Panc1 (cell line): ENCODE results near the gene CDC16. TPM values are rescaled to one million over a fixed set of nuclear protein-coding genes. Genes with fewer than 3 reads are reported as not detected.

Source experiments
- ATAC-seq: fragments of 200-7000 bp; cut with Tn5 transposase; 2 replicates; pipeline ENCODE4 v1.9.1; 2020; ENCODE audit warnings: mild to moderate bottlenecking, moderate library complexity
- BruUV-seq: library from RNA; stranded (reverse); fragments of 400-500 nt; replicated peaks from 2 replicates; lab custom pipeline; 2021; lab: Mats Ljungman, UMichigan
- CTCF ChIA-PET: fragments of 300-600 bp; sonication (Branson Sonifier 250); formaldehyde crosslinking; loops from one replicate; lab custom pipeline; 2022; ENCODE audit warnings: antibody characterized with exemption; lab: Charles Lee
- POLR2A ChIA-PET: fragments of 300-600 bp; sonication (Branson Sonifier 250); formaldehyde crosslinking; loops from one replicate; lab custom pipeline; 2022; ENCODE audit warnings: antibody characterized with exemption; lab: Charles Lee
- DNase-seq: peaks from one replicate; pipeline ENCODE4 v3.0.0-alpha.2; 2010; ENCODE audit warnings: low read depth, low spot score
- H3K27ac ChIP-seq: 2 replicates; pipeline ENCODE4 v1.5.1; 2011; ENCODE audit warnings: mild to moderate bottlenecking, low read length, inconsistent platforms
- H3K27me3 ChIP-seq: fragments of 200-500 bp; sonication (Bioruptor generic); 2 replicates; pipeline ENCODE4 v1.6.0; 2014; ENCODE audit warnings: low read length, inconsistent platforms; ENCODE audit not compliant: control insufficient read depth, insufficient read depth
- H3K36me3 ChIP-seq: fragments of 200-500 bp; sonication (Bioruptor generic); 2 replicates; pipeline ENCODE4 v1.5.1; 2014; ENCODE audit warnings: inconsistent platforms, mild to moderate bottlenecking, low read length, moderate library complexity; ENCODE audit not compliant: control insufficient read depth, insufficient read depth
- H3K4me1 ChIP-seq: 2 replicates; pipeline ENCODE4 v1.5.1; 2011; ENCODE audit warnings: inconsistent platforms, mild to moderate bottlenecking, low read length, moderate library complexity; ENCODE audit not compliant: control insufficient read depth, insufficient read depth
- H3K4me3 ChIP-seq, 2 experiments: 2 replicates each; pipeline ENCODE4 v1.5.1; 2011 to 2012; ENCODE audit warnings: low read depth in 2 of 2, low read length in 2 of 2, mild to moderate bottlenecking in 2 of 2, inconsistent platforms in 1 of 2, moderate library complexity in 1 of 2
- H3K9me3 ChIP-seq: fragments of 200-500 bp; sonication (Bioruptor generic); 2 replicates; pipeline ENCODE4 v1.5.1; 2014; ENCODE audit warnings: low read depth, mild to moderate bottlenecking, inconsistent platforms, low read length, moderate library complexity; ENCODE audit not compliant: control insufficient read depth, insufficient read depth
- POLR2AphosphoS5 ChIP-seq: IDR thresholded peaks from 2 replicates; pipeline ENCODE4 v1.6.1; 2012; ENCODE audit warnings: mild to moderate bottlenecking, low read depth, low read length, moderate library complexity
- SIN3A ChIP-seq: IDR thresholded peaks from 2 replicates; pipeline ENCODE4 v1.6.1; 2012; ENCODE audit warnings: low read depth, mild to moderate bottlenecking, low read length, moderate library complexity, borderline replicate concordance; ENCODE audit not compliant: insufficient read depth
- TCF7L2 ChIP-seq: IDR thresholded peaks from 2 replicates; pipeline ENCODE4 v1.6.1; 2011; ENCODE audit warnings: mild to moderate bottlenecking, low read depth, low read length, inconsistent platforms
- in situ Hi-C: cut with HindIII; loops from 2 replicates; pipeline ENCODE4 v1.10.0; 2016; ENCODE audit warnings: low sequenced_read_pairs, low pct_unique_long_range_greater_than_20kb
- intact Hi-C: fragments of 100-400 bp; cut with micrococcal nuclease; formaldehyde crosslinking; loops from one replicate; pipeline ENCODE4 v1.10.0; 2022; ENCODE audit not compliant: unreplicated experiment
- total RNA-seq: library from RNA; stranded (reverse); gene quantifications from one replicate; pipeline ENCODE4 v1.2.1, GENCODE V29; 2021; ENCODE audit not compliant: unreplicated experiment
- TF ChIP-seq, protein P1 (sequence below): fragments of 450-650 bp; IDR thresholded peaks from 2 replicates; pipeline ENCODE4 v1.5.1; 2017; ENCODE audit warnings: mild to moderate bottlenecking
- TF ChIP-seq, protein P2 (sequence below), 2 experiments: IDR thresholded peaks; 2 replicates each; pipeline ENCODE4 v1.6.1; 2011 to 2012; ENCODE audit warnings: low read depth in 2 of 2, control low read depth in 1 of 2, low read length in 1 of 2, mild to moderate bottlenecking in 1 of 2, moderate library complexity in 1 of 2; ENCODE audit not compliant: insufficient read depth in 1 of 2

Gene CDC16
- total RNA-seq, 1 experiment from 2014 or later, result 51.8 TPM

- no peaks in the 10 kb centered on the region for H3K27me3 ChIP-seq
- H3K27ac ChIP-seq, result peak overlapping the region; percentile 74
- TF ChIP-seq, protein P1, sequence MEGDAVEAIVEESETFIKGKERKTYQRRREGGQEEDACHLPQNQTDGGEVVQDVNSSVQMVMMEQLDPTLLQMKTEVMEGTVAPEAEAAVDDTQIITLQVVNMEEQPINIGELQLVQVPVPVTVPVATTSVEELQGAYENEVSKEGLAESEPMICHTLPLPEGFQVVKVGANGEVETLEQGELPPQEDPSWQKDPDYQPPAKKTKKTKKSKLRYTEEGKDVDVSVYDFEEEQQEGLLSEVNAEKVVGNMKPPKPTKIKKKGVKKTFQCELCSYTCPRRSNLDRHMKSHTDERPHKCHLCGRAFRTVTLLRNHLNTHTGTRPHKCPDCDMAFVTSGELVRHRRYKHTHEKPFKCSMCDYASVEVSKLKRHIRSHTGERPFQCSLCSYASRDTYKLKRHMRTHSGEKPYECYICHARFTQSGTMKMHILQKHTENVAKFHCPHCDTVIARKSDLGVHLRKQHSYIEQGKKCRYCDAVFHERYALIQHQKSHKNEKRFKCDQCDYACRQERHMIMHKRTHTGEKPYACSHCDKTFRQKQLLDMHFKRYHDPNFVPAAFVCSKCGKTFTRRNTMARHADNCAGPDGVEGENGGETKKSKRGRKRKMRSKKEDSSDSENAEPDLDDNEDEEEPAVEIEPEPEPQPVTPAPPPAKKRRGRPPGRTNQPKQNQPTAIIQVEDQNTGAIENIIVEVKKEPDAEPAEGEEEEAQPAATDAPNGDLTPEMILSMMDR, result no peak
- TF ChIP-seq TCF7L2, result no peak
- TF ChIP-seq, protein P2, sequence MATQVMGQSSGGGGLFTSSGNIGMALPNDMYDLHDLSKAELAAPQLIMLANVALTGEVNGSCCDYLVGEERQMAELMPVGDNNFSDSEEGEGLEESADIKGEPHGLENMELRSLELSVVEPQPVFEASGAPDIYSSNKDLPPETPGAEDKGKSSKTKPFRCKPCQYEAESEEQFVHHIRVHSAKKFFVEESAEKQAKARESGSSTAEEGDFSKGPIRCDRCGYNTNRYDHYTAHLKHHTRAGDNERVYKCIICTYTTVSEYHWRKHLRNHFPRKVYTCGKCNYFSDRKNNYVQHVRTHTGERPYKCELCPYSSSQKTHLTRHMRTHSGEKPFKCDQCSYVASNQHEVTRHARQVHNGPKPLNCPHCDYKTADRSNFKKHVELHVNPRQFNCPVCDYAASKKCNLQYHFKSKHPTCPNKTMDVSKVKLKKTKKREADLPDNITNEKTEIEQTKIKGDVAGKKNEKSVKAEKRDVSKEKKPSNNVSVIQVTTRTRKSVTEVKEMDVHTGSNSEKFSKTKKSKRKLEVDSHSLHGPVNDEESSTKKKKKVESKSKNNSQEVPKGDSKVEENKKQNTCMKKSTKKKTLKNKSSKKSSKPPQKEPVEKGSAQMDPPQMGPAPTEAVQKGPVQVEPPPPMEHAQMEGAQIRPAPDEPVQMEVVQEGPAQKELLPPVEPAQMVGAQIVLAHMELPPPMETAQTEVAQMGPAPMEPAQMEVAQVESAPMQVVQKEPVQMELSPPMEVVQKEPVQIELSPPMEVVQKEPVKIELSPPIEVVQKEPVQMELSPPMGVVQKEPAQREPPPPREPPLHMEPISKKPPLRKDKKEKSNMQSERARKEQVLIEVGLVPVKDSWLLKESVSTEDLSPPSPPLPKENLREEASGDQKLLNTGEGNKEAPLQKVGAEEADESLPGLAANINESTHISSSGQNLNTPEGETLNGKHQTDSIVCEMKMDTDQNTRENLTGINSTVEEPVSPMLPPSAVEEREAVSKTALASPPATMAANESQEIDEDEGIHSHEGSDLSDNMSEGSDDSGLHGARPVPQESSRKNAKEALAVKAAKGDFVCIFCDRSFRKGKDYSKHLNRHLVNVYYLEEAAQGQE (IDR thresholded peaks at IDR 0.05; ENCODE audit: insufficient read depth in 1 of 2, low read depth in 2 of 2, low read length in 1 of 2), result no peak
- no peak for TF ChIP-seq POLR2AphosphoS5
- no peak for TF ChIP-seq SIN3A
- intact Hi-C loops, result no loop called here
- CTCF ChIA-PET, result no interaction called here
- DNase-seq (no peak), ATAC-seq (no peak)
- peak overlapping the region; percentile 80 to 87 for H3K4me3 ChIP-seq
- H3K4me1 ChIP-seq, result 0 out of 2 replicates have a peak, but pooled peaks cover 4% of the 10 kb centered on the region
- no TSS peak for BruUV-seq
- in situ Hi-C loops, result no loop called here
- POLR2A ChIA-PET, result no interaction called here
- H3K9me3 ChIP-seq, result no peaks in the 10 kb centered on the region
- H3K36me3 ChIP-seq, result peaks cover 16% of the 10 kb centered on the region
These were observed 1.5 kb downstream of the CDC16 start for GRCh38 chr13:114236227-114236626.

DNA sequence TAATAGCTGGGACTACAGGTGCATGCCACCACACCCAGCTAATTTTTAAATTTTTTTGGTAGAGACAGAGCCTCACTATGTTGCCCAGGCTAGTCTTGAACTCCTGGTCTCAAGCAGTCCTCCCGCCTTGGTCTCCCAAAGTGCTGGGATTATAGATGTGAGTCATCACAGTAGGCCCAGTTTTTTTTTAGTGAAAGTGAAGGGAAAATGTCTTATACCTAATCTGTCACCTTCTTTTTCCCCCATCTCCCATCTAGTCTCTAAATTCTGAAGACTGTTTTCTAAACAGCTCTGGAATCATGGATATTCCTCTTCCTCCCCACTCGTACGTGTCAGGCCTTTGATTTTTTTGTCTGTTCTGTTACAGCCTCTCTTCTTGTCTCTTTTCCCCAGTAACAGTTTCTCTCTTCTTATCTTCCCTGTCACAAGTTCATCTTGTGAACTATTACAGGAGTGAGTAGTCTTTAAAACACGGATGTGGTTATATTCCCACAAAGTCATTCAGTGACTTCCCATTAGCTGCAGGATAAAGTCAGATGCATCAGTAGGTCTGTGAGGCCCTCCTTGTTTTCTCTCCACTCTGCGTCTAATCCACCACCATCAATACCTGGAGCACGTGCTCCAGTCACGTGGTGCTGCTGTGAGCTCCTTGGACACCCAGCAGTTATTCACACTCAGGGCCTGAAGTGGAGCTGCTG is 2.9 kb downstream of the CDC16 start:
- TF ChIP-seq POLR2AphosphoS5 (no peak), SIN3A (no peak), TCF7L2 (no peak)
- TF ChIP-seq, protein P1, result no peak
- TF ChIP-seq, protein P2 (IDR thresholded peaks at IDR 0.05; ENCODE audit: insufficient read depth in 1 of 2, low read depth in 2 of 2, low read length in 1 of 2), result no peak
- POLR2A ChIA-PET, result no interaction called here
- intact Hi-C loops, result no loop called here
- Histone ChIP-seq H3K9me3 (no peaks in the 10 kb centered on the region), H3K4me3 (no peak overlapping the region), H3K27ac (no peak overlapping the region), H3K4me1 (0 out of 2 replicates have a peak, but pooled peaks cover 4% of the 10 kb centered on the region), H3K27me3 (no peaks in the 10 kb centered on the region), H3K36me3 (peaks cover 19% of the 10 kb centered on the region)
- in situ Hi-C loops, result no loop called here
- DNase-seq, result no peak
- BruUV-seq, result no TSS peak
- ATAC-seq, result no peak
- CTCF ChIA-PET, result no interaction called here
